GM12878 (cell line): ENCODE measurements around the gene IL6R. TPM values are rescaled to one million over a fixed set of nuclear protein-coding genes. Genes with fewer than 3 reads are reported as not detected.

Experiments
- ATAC-seq: fragments of 200-7000 bp; cut with Tn5 transposase; 3 replicates; pipeline ENCODE4 v1.9.1; 2020; ENCODE audit warnings: mild to moderate bottlenecking, moderate library complexity
- BruUV-seq: library from RNA; stranded (reverse); fragments of 400-500 nt; replicated peaks from 2 replicates; lab custom pipeline; 2021; lab: Mats Ljungman, UMichigan
- CTCF ChIA-PET: fragments of 300-600 bp; sonication (Branson Sonifier 250); formaldehyde crosslinking; extraction: SDS; loops from one replicate; lab custom pipeline; 2021; ENCODE audit warnings: inconsistent platforms; lab: Yijun Ruan, JAX
- POLR2A ChIA-PET: fragments of 350-600 bp; formaldehyde crosslinking; extraction: SDS; loops from one replicate; lab custom pipeline; 2021; ENCODE audit warnings: inconsistent platforms; lab: Charles Lee
- RAD21 ChIA-PET: fragments of 300-600 bp; sonication (Branson Sonifier 250); formaldehyde crosslinking; loops from one replicate; lab custom pipeline; 2023; ENCODE audit warnings: antibody characterized with exemption; ENCODE audit not compliant: unreplicated experiment; lab: Charles Lee
- SMC1A ChIA-PET: fragments of 300-600 bp; sonication (Branson Sonifier 250); formaldehyde crosslinking; loops from one replicate; lab custom pipeline; 2023; ENCODE audit not compliant: unreplicated experiment, uncharacterized antibody; lab: Charles Lee
- DNase-seq: peaks from one replicate; pipeline ENCODE4 v3.0.0-alpha.2; 2011; ENCODE audit warnings: low read depth, low spot score
- FAIRE-seq: peaks from 3 replicates; lab custom pipeline; 2011; peaks lifted over from hg19 to GRCh38; lab: Jason Lieb, UNC
- H2AFZ ChIP-seq: 2 replicates; pipeline ENCODE4 v1.6.0; 2011; ENCODE audit warnings: low read depth, low read length, control low read depth; ENCODE audit not compliant: control insufficient read depth
- H3K27ac ChIP-seq: 2 replicates; pipeline ENCODE4 v1.5.1; 2011; ENCODE audit warnings: control low read depth; ENCODE audit not compliant: control insufficient read depth, insufficient read depth
- H3K27me3 ChIP-seq, 2 experiments: replicated peaks in 1 of 2; 2 replicates each; pipeline versions ENCODE4 v1.6.0 to v1.6.1; 2011; ENCODE audit warnings: low read length in 1 of 2; ENCODE audit not compliant: control insufficient read depth in 2 of 2, insufficient read depth in 2 of 2
- H3K36me3 ChIP-seq, 2 experiments: 2 replicates each; pipeline ENCODE4 v1.5.1; 2011; ENCODE audit warnings: low read length in 1 of 2; ENCODE audit not compliant: control insufficient read depth in 2 of 2, insufficient read depth in 2 of 2
- H3K4me1 ChIP-seq: 2 replicates; pipeline ENCODE4 v1.6.1; 2011; ENCODE audit warnings: mild to moderate bottlenecking, low read length, moderate library complexity, mixed read lengths; ENCODE audit not compliant: control insufficient read depth, insufficient read depth
- H3K4me2 ChIP-seq: 2 replicates; pipeline ENCODE4 v1.6.0; 2011; ENCODE audit warnings: control low read depth; ENCODE audit not compliant: control insufficient read depth, insufficient read depth
- H3K4me3 ChIP-seq: fragments of 200-600 bp; sonication (generic); 2 replicates; pipeline ENCODE4 v1.5.1; 2016
- H3K79me2 ChIP-seq: 2 replicates; pipeline ENCODE4 v1.6.0; 2011; ENCODE audit warnings: low read length; ENCODE audit not compliant: control insufficient read depth, insufficient read depth
- H3K9ac ChIP-seq: 2 replicates; pipeline ENCODE4 v1.8.0; 2011; ENCODE audit warnings: low read length, control low read depth, mixed read lengths; ENCODE audit not compliant: control insufficient read depth, insufficient read depth
- H3K9me3 ChIP-seq: replicated peaks from 3 replicates; pipeline ENCODE4 v1.5.1; 2011; ENCODE audit warnings: mild to moderate bottlenecking, low read length; ENCODE audit not compliant: control insufficient read depth, insufficient read depth
- H4K20me1 ChIP-seq: 2 replicates; pipeline ENCODE4 v1.6.0; 2011; ENCODE audit not compliant: control insufficient read depth, insufficient read depth
- ASH2L ChIP-seq: fragments of 300-600, 200-600 bp; sonication (generic); IDR thresholded peaks from 2 replicates; pipeline ENCODE4 v1.6.1; 2017; ENCODE audit warnings: low read depth, mild to moderate bottlenecking, borderline replicate concordance
- BMI1 ChIP-seq: fragments of 450-650 bp; IDR thresholded peaks from 2 replicates; pipeline ENCODE4 v1.6.1; 2016; ENCODE audit warnings: mild to moderate bottlenecking, moderate library complexity, borderline replicate concordance
- CEBPB ChIP-seq, 2 experiments: fragments of 150-350 bp in 1 of 2; IDR thresholded peaks; 2 replicates each; pipeline ENCODE4 v1.6.1; 2012 to 2014; ENCODE audit warnings: low read depth in 2 of 2, low read length in 2 of 2, borderline replicate concordance in 1 of 2, inconsistent platforms in 1 of 2
- CHD2 ChIP-seq: IDR thresholded peaks from 2 replicates; pipeline ENCODE4 v1.6.1; 2011; ENCODE audit warnings: low read depth, low read length, improper control_type of control experiment, borderline replicate concordance
- CREM ChIP-seq: IDR thresholded peaks from 2 replicates; pipeline ENCODE4 v1.6.1; 2014; ENCODE audit warnings: antibody characterized with exemption, low read depth
- PAX5 ChIP-seq: IDR thresholded peaks from 2 replicates; pipeline ENCODE4 v1.6.1; 2011; ENCODE audit warnings: low read depth, low read length, borderline replicate concordance
- SRF ChIP-seq, 2 experiments: IDR thresholded peaks; 2 replicates each; pipeline ENCODE4 v1.6.1; 2011; ENCODE audit warnings: low read depth in 2 of 2, low read length in 2 of 2, mild to moderate bottlenecking in 1 of 2, moderate library complexity in 1 of 2
- ZNF24 ChIP-seq: fragments of 450-650 bp; IDR thresholded peaks from 2 replicates; pipeline ENCODE4 v1.6.1; 2017; ENCODE audit warnings: antibody characterized with exemption, mild to moderate bottlenecking
- ZNF622 ChIP-seq: fragments of 450-650 bp; IDR thresholded peaks from 2 replicates; pipeline ENCODE4 v1.6.1; 2017; ENCODE audit warnings: mild to moderate bottlenecking, inconsistent platforms
- WGBS: methylation state at CpG from one replicate; pipeline ENCODE4 v1.1.6; 2016; ENCODE audit warnings: low lambda C conversion rate; ENCODE audit not compliant: insufficient replicate concordance, insufficient coverage; ENCODE audit errors: missing lambda C conversion rate; 5-methylcytosine and 5-hydroxymethylcytosine counted together
- in situ Hi-C: fragments of 300-500 bp; cut with MboI; formaldehyde crosslinking; loops from 9 replicates; pipeline ENCODE4 v1.14.3; 2018; ENCODE audit warnings: mixed read lengths
- intact Hi-C: fragments of 100-400 bp; cut with micrococcal nuclease; formaldehyde crosslinking; loops from one replicate; pipeline ENCODE4 v1.14.2; 2022; ENCODE audit not compliant: unreplicated experiment
- polyA plus RNA-seq, 11 experiments: library from polyadenylated mRNA; depleted of rRNA in 4 of 11; unstranded in 6 of 11; stranded (reverse) in 5 of 11; fragments of >200 nt; fragmentation: Nextera tagmentation in 4 of 11; fragmentation: Illumina TruSeq in 1 of 11; extraction: Ambion mirVana in 4 of 11; extraction: Trizol in 1 of 11; gene quantifications; 1 replicate in 1 of 11; 2 replicates in 10 of 11; pipeline versions ENCODE4 v1.2.1 to v1.2.3, GENCODE V29; 2011 to 2016; ENCODE audit warnings: inconsistent platforms in 2 of 11, missing spikeins in 2 of 11, low read depth in 1 of 11
- total RNA-seq, 4 experiments: library from RNA; depleted of rRNA in 3 of 4; stranded (reverse); fragments of >200 nt in 3 of 4; fragmentation: Illumina TruSeq in 1 of 4; extraction: Trizol in 1 of 4; gene quantifications; 2 replicates each; pipeline versions ENCODE4 v1.2.1 to v1.2.3, GENCODE V29; 2013 to 2021
- TF ChIP-seq, protein P1 (sequence below): fragments of 450-650 bp; IDR thresholded peaks from 2 replicates; pipeline ENCODE4 v1.6.1; 2018; ENCODE audit warnings: mild to moderate bottlenecking, low read depth, moderate library complexity; ENCODE audit not compliant: partially characterized antibody

Gene IL6R
- total and polyA plus RNA-seq, 10 of the 15 experiments (the other 5 are each of a cell fraction or from before 2014, with no cell fraction given) = 1.9 to 43.4 (median 17.5) TPM

DNA sequence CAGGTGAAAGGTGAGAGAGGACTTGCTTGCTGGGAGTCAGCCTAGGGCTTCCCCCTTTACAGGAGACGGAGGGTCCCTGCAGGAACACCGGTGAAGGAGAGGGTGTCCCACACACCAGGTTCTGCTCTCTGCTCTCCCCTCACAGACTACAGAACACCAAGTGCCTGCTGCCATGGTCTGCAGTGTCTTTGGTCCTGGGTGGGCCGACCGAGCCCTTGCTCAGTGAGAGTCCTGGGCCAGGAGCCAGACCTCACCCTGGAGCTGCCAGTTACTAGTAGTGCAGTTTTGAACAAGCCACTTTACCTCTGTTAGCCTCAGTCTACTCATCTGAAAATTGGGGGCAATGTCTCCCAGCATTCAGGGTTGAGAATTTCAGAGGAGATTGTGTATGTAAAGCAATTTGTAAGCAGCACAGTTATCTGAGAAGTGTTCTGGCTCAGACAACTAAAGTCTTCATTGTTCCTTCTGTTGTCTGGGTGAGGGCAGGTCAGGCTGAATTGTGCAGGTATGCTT, 2.7 kb upstream of the IL6R start:
- FAIRE-seq (no peak), ATAC-seq (no peak), DNase-seq (no peak)
- Histone ChIP-seq H3K27me3 (no peaks in the 10 kb centered on the region), H3K4me1 (peaks cover 41% of the 10 kb centered on the region), H3K9ac (no peak overlapping the region), H3K27ac (no peak overlapping the region), H2AFZ (no peak overlapping the region), H3K79me2 (no peaks in the 10 kb centered on the region; the same call in 1 of the 2 replicates), H3K9me3 (no peaks in the 10 kb centered on the region), H4K20me1 (no peaks in the 10 kb centered on the region), H3K4me3 (no peak overlapping the region), H3K36me3 (no peaks in the 10 kb centered on the region), H3K4me2 (no peak overlapping the region)
- intact Hi-C loops (no loop called here), in situ Hi-C loops (no loop called here)
- 69% methylated on average over 4 of the region's 4 CpGs for WGBS
- ChIA-PET CTCF (interaction anchor here (1.0 to 2.0 kb wide), 5 partner anchors 11 to 87 kb away, joined by 3 to 15 read pairs (median 5); no protein-coding TSS in a partner anchor), SMC1A (interaction anchor here (1.6 to 6.8 kb wide), 6 partner anchors 12 to 76 kb away, joined by 8 to 55 read pairs (median 16); no protein-coding TSS in a partner anchor), POLR2A (interaction anchor here (1.4 to 1.7 kb wide), 2 partner anchors 12 to 51 kb away, joined by 8 to 9 read pairs; no protein-coding TSS in a partner anchor), RAD21 (interaction anchor here (0.9 to 2.7 kb wide), 4 partner anchors 11 to 75 kb away, joined by 3 to 19 read pairs (median 5); no protein-coding TSS in a partner anchor)
- TF ChIP-seq, protein P1, sequence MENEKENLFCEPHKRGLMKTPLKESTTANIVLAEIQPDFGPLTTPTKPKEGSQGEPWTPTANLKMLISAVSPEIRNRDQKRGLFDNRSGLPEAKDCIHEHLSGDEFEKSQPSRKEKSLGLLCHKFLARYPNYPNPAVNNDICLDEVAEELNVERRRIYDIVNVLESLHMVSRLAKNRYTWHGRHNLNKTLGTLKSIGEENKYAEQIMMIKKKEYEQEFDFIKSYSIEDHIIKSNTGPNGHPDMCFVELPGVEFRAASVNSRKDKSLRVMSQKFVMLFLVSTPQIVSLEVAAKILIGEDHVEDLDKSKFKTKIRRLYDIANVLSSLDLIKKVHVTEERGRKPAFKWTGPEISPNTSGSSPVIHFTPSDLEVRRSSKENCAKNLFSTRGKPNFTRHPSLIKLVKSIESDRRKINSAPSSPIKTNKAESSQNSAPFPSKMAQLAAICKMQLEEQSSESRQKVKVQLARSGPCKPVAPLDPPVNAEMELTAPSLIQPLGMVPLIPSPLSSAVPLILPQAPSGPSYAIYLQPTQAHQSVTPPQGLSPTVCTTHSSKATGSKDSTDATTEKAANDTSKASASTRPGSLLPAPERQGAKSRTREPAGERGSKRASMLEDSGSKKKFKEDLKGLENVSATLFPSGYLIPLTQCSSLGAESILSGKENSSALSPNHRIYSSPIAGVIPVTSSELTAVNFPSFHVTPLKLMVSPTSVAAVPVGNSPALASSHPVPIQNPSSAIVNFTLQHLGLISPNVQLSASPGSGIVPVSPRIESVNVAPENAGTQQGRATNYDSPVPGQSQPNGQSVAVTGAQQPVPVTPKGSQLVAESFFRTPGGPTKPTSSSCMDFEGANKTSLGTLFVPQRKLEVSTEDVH = no peak
- TF ChIP-seq CREM (no peak), ZNF622 (no peak), ASH2L (no peak), CHD2 (no peak), ZNF24 (no peak), CEBPB (IDR thresholded peaks at IDR 0.05; ENCODE audit: borderline replicate concordance in 1 of 2, low read depth in 2 of 2, low read length in 2 of 2) (no peak), PAX5 (no peak), SRF (IDR thresholded peaks at IDR 0.05; ENCODE audit: low read depth in 2 of 2, low read length in 2 of 2) (no peak), BMI1 (no peak)
- no TSS peak for BruUV-seq
